ENCODE results near the gene EEF1AKMT1.
A peak's percentile ranks its signal among the peaks of the same experiment; 100 is the strongest.

EEF1AKMT1 gene

GRCh38 chr13:20718958-20719566 is 54.7 kb downstream of the EEF1AKMT1 start:
- DNase-seq, result no peak

- DNase-seq, result no peak
Measured at GRCh38 chr13:20717581-20718542, 55.9 kb downstream of the EEF1AKMT1 start.

DNA sequence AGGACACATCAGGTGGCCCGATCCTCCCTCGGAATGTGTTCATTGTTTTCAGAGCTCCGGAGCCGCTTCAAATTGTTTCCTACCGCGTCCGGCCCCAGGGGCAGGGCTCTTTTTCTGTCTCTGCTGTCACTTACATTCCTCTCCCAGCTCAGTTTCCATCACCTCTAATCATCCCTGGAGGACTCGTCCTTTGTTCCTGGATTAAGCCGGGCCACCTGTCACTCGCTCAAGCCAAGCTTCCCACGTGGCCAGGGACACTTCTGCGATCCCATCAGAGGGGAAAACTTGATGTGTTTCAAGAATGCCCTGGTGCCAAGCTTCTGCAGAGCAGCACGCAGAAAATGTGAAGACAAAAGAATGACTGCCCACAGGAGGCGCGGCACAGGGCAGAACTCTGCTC is 56.8 kb downstream of the EEF1AKMT1 start:
- DNase-seq, result no peak

- no peak for DNase-seq
Measured at GRCh38 chr13:20715330-20715712, 58.4 kb downstream of the EEF1AKMT1 start.

DNA sequence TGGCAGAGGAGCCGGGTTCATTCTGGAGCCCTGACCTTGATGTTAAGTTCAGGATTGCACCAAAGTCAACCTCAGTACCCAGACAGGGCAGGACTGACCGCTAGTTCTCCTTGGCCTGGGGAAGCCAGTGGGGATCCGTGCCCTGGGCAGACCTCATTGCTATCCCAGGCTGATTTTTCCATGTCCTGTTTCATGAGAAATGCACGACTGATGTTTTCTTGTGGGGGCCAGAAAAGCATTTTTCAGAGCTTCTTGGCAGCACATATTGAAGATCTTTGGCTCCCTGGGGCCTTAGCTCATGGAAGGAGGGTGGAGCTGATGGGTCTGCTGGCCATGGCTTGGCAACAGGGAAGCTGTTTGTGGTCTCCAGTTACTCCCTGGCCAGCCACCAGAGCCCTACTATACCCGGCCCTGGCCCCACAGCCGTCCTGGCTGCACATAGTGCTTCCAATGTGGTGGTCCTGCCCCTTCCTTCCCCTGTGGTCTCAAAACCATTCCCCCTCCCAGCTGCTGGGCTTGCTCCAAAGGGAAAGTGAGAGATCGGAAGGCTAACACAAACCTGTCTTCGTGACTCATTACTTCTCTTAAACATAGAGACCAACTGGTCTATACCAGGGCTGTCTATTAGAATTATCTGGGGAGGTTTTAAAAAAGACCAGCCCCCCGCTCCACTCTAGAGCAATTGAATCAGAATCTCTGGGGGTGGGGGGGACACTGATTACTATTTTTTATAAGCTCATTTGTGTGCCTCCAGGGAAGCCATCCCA is 59.0 kb downstream of the EEF1AKMT1 start:
- peak; percentile 74 for DNase-seq

- DNase-seq, result no peak
Measured at GRCh38 chr13:20714161-20714560, 59.6 kb downstream of the EEF1AKMT1 start.

- DNase-seq, result peak; percentile 52
Measured at GRCh38 chr13:20713751-20714150, 60.0 kb downstream of the EEF1AKMT1 start.

DNA sequence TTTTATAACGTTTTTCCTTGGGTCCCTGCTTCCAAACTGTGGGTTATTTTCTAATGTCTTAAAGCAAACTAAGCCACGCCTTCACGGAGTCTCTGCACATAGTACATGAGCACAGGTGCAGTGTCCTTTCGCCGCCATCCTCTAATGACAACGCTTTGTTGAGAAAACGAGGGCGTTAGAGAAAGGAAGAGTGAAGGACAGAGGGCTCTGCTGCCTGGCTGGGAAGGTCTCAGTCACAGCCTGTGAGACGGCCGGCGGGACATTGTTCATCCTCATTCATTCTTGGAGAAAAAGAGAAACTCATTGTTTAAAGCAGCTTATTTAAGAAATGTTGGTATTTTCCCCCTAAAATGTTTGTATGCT is 60.8 kb downstream of the EEF1AKMT1 start:
- DNase-seq, result no peak

- no peak for DNase-seq
Measured at GRCh38 chr13:20711301-20712044, 62.3 kb downstream of the EEF1AKMT1 start.

DNA sequence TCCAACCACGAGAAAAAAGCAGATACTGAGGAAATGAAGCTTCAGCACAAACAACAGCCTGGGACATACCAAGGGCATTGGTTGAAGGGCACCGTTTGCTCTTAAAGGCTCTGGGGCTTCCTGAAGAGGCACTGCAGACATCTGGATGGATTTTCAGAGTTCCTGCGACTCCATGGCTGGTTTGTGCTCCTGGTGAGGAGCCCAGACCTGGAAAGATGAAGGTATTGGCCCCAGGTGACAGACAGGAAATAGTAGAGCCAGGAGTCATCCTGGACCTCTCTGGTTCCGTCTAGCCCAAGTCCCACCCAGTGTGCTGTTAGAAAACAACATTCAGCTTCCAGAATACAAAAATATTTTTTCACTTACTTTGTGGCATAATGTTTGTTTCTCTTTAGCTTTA is 64.0 kb downstream of the EEF1AKMT1 start:
- DNase-seq, result no peak

- no peak for DNase-seq
Measured at GRCh38 chr13:20709369-20709768, 64.4 kb downstream of the EEF1AKMT1 start.

DNA sequence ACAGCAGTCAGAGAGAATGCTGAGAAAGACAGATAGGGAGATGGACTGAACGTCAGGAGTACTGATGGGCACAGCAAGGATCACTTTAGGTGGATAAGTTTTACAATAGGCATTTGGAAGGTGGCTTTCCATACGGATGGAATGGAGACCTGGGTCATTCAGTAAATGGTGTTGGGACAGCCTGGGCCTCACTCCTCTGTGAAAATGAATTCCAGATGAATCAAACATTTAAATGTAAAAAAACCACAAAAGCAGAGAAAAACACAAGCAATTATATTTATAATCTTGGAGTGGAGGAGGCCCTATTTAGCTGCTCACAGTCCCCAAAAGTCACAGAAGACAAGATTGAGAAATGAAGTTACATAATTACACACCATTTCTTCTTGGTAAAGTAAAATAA is 65.5 kb downstream of the EEF1AKMT1 start:
- DNase-seq, result no peak

DNA sequence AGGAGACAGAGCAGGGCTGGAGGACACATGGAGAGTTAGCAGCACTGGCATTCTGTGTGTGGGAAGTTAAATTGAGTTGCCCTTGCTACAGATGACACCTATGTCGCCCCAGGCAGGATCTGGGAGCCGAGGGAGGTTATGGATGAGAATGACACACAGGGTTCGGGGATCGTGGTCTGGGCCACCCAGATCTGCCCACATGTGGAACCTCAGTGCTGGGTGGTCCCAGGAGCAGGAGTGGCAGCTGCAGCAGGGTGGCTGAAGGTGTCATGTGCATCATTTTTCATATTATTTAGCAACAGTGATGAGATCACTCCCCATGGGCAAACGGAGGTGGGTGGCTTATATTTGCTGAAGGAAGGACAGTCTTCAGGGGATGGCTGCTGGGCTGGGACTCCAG is 67.1 kb downstream of the EEF1AKMT1 start:
- DNase-seq, result no peak

GRCh38 chr13:20704459-20705069 is 69.2 kb downstream of the EEF1AKMT1 start:
- no peak for DNase-seq

GRCh38 chr13:20703780-20704458 is 69.8 kb downstream of the EEF1AKMT1 start:
- peak; percentile 79 for DNase-seq

GRCh38 chr13:20702915-20703779 is 70.6 kb downstream of the EEF1AKMT1 start, which contains the start of gene IL17D:
Gene IL17D (plus strand): TSS chr13:20703699. CDS start chr13:20704002, 303 bp downstream.
- DNase-seq, result no peak

DNA sequence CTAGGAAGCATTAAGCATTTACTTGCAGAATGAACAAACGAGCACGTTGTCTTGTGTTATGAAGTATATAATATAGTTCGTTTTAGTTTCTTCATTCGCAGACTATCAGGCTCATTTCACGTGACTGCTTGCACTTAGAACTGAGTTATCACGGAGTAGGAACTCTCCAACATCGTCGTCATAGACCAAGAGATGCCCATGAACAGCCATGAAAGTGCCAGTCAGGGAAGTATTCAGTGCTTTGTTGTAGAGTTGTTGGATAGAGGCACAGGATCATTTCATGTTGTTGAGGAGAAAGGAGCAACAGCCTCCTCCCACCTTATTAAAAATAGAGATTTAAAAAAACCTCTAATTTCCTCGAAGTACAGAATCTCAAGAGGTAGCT is 71.2 kb downstream of the EEF1AKMT1 start:
- DNase-seq, result no peak

DNA sequence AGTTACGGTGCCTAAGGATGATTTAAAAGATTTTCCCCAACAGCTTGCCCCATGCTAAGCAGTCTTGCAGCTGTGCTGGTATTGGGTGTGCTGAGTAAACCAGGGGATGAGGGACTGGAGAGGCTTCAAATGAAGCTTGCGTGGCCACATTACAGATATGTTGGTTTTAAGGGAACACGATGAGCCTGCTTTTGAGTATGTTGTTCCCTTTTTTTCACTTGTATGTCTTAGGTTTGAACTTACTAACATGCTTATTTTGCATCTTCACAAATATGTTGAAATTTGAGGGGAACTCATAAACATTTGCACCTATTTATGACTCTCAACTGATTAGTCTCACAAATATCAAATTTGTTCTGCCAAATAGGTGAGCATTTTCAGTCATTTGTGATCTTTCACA is 72.3 kb downstream of the EEF1AKMT1 start:
- DNase-seq, result no peak

GRCh38 chr13:20700288-20700687 is 73.5 kb downstream of the EEF1AKMT1 start:
- no peak for DNase-seq

- DNase-seq, result no peak
Measured at GRCh38 chr13:20699715-20700114, 74.0 kb downstream of the EEF1AKMT1 start.

Data from fibroblast of skin of abdomen (primary cell).